ENCODE data around the gene PXDC1. TPM values are rescaled to one million over a fixed set of nuclear protein-coding genes. Genes with fewer than 3 reads are reported as not detected.
A peak's percentile ranks its signal among the peaks of the same experiment; 100 is the strongest.

The PXDC1 gene
- total and polyA plus RNA-seq, 10 donors = 17.7 to 51.5 (median 32.0) TPM

- no peak overlapping the region for H3K4me3 ChIP-seq
- no peak for DNase-seq
- TF ChIP-seq CTCF (IDR thresholded peaks at IDR 0.05 in 8 of 11, conservative IDR thresholded peaks at IDR 0.05 in 3 of 11) (no peak), POLR2A (IDR thresholded peaks at IDR 0.05) (no peak), POLR2AphosphoS5 (IDR thresholded peaks at IDR 0.05) (peak in 1 of 3 donors; percentile 22)
- H3K36me3 ChIP-seq = peaks cover 0 to 50% (median 33%) of the 10 kb centered on the region in 6 donors
- intact Hi-C loops (cut with DNase I; ENCODE audit: low total_unique reads) = no loop called here
- WGBS, 5 donors = 75 to 86% (median 79%) methylated on average over 15 to 16 of the region's 16 CpGs
- peaks cover 0 to 7% (median 2%) of the 10 kb centered on the region in 8 donors for H3K9me3 ChIP-seq
- H3K4me1 ChIP-seq = peaks cover 17 to 52% (median 32%) of the 10 kb centered on the region in 6 donors
- no peak overlapping the region for H3K27ac ChIP-seq
- no peaks in the 10 kb centered on the region for H3K27me3 ChIP-seq (replicated peaks in 1 of 7)
These were observed 12.1 kb downstream of the PXDC1 start for GRCh38 chr6:3739311-3739897.

GRCh38 chr6:3738381-3739131 lies 13.0 kb downstream of the PXDC1 start:
- WGBS, 5 donors = 77 to 89% (median 81%) methylated on average over 16 to 19 of the region's 19 CpGs
- no peak for DNase-seq
- H3K4me1 ChIP-seq = peaks cover 9 to 43% (median 24%) of the 10 kb centered on the region in 6 donors
- H3K4me3 ChIP-seq = no peak overlapping the region
- TF ChIP-seq POLR2A (IDR thresholded peaks at IDR 0.05) = no peak
- no peak for TF ChIP-seq POLR2AphosphoS5 (IDR thresholded peaks at IDR 0.05)
- TF ChIP-seq CTCF (IDR thresholded peaks at IDR 0.05 in 8 of 11, conservative IDR thresholded peaks at IDR 0.05 in 3 of 11) = no peak
- peaks cover 0 to 58% (median 33%) of the 10 kb centered on the region in 6 donors for H3K36me3 ChIP-seq
- H3K9me3 ChIP-seq = peaks cover 0 to 7% (median 2%) of the 10 kb centered on the region in 8 donors
- no peaks in the 10 kb centered on the region for H3K27me3 ChIP-seq (replicated peaks in 1 of 7)
- H3K27ac ChIP-seq = no peak overlapping the region
- intact Hi-C loops (cut with DNase I; ENCODE audit: low total_unique reads) = no loop called here

- TF ChIP-seq POLR2A (IDR thresholded peaks at IDR 0.05) (no peak), CTCF (IDR thresholded peaks at IDR 0.05 in 8 of 11, conservative IDR thresholded peaks at IDR 0.05 in 3 of 11) (no peak), POLR2AphosphoS5 (IDR thresholded peaks at IDR 0.05) (no peak)
- WGBS, 5 donors = 90 to 92% (median 91%) methylated on average over 12 of the region's 12 CpGs
- Histone ChIP-seq H3K4me1 (peaks cover 4 to 38% (median 18%) of the 10 kb centered on the region in 6 donors), H3K27ac (no peak overlapping the region), H3K9me3 (peaks cover 0 to 7% (median 2%) of the 10 kb centered on the region in 8 donors), H3K4me3 (no peak overlapping the region), H3K36me3 (peaks cover 0 to 66% (median 33%) of the 10 kb centered on the region in 6 donors), H3K27me3 (replicated peaks in 1 of 7) (no peaks in the 10 kb centered on the region)
- intact Hi-C loops (cut with DNase I; ENCODE audit: low total_unique reads) = no loop called here
- no peak for DNase-seq
These were observed 13.7 kb downstream of the PXDC1 start for GRCh38 chr6:3737831-3738210.
